Osteoblast (primary cell): ENCODE results near the gene BSND. TPM values are rescaled to one million over a fixed set of nuclear protein-coding genes. Genes with fewer than 3 reads are reported as not detected.

ENCODE experiments used
- DNase-seq: peaks from one replicate; pipeline ENCODE4 v3.0.0; 2011; ENCODE audit warnings: low spot score, mixed read lengths; ENCODE audit not compliant: insufficient read length; ENCODE audit errors: missing footprints
- H2AFZ ChIP-seq: 2 replicates; pipeline ENCODE4 v1.6.0; 2011; ENCODE audit warnings: mild to moderate bottlenecking, low read length
- H3K27ac ChIP-seq: 2 replicates; pipeline ENCODE4 v1.5.1; 2011; ENCODE audit warnings: mild to moderate bottlenecking, low read depth, low read length, moderate library complexity
- H3K27me3 ChIP-seq: 2 replicates; pipeline ENCODE4 v1.6.0; 2012; ENCODE audit warnings: mild to moderate bottlenecking, control low read depth, inconsistent platforms, low read length, moderate library complexity; ENCODE audit not compliant: insufficient read depth
- H3K36me3 ChIP-seq: 2 replicates; pipeline ENCODE4 v1.5.1; 2011; ENCODE audit warnings: mild to moderate bottlenecking, low read length, control low read depth, moderate library complexity; ENCODE audit not compliant: insufficient read depth
- H3K4me1 ChIP-seq: 2 replicates; pipeline ENCODE4 v1.5.1; 2011; ENCODE audit warnings: mild to moderate bottlenecking, low read length, control low read depth, moderate library complexity; ENCODE audit not compliant: insufficient read depth
- H3K4me2 ChIP-seq: 2 replicates; pipeline ENCODE4 v1.6.0; 2011; ENCODE audit warnings: mild to moderate bottlenecking, low read length; ENCODE audit not compliant: insufficient read depth
- H3K4me3 ChIP-seq: fragments of 200-600 bp; sonication (generic); 3 replicates; pipeline ENCODE4 v1.5.1; 2012; ENCODE audit warnings: mild to moderate bottlenecking, low read length, inconsistent platforms; ENCODE audit not compliant: insufficient read depth
- H3K79me2 ChIP-seq: 2 replicates; pipeline ENCODE4 v1.6.0; 2012; ENCODE audit warnings: mild to moderate bottlenecking, low read length, control low read depth, inconsistent platforms; ENCODE audit not compliant: insufficient read depth
- H3K9me3 ChIP-seq: 2 replicates; pipeline ENCODE4 v1.5.1; 2011; ENCODE audit warnings: low read depth, low read length, control low read depth
- H4K20me1 ChIP-seq: 2 replicates; pipeline ENCODE4 v1.6.0; 2012; ENCODE audit warnings: mild to moderate bottlenecking, low read length, control low read depth; ENCODE audit not compliant: insufficient read depth
- total RNA-seq: library from RNA; depleted of rRNA; stranded (reverse); fragments of >200 nt; gene quantifications from 2 replicates; pipeline ENCODE4 v1.2.3, GENCODE V29; 2012
- TF ChIP-seq, protein P1 (sequence below): IDR thresholded peaks from 2 replicates; pipeline ENCODE4 v1.5.1; 2011; ENCODE audit warnings: mild to moderate bottlenecking, low read depth, low read length, moderate library complexity; ENCODE audit errors: extremely low read depth

The BSND gene
- total RNA-seq, 1 donor: not detected

DNA sequence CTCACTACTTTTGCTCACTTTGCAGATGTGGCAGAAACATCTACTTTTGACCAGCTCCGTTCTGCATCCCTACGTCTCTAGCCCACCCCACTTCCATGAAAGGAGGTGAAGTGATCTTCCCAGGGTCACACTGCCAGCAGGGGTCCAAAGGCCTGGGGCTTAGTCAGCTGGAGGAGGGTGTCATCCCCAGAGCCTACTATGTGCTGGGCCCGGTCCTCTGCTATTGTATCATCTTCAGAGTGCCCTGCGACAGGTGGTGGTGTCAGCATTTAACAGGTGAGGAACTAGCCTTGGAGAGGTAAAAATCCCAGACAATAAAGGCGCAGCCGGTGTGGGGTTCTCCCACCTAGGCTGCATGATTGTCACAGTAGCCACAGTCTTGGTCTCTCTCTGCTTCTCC lies 5.6 kb upstream of the BSND start:
- Histone ChIP-seq H3K36me3 (no peaks in the 10 kb centered on the region), H3K4me2 (no peak overlapping the region), H3K4me1 (no peaks in the 10 kb centered on the region), H3K27me3 (peaks cover 28% of the 10 kb centered on the region), H2AFZ (no peak overlapping the region), H3K27ac (no peak overlapping the region), H4K20me1 (no peaks in the 10 kb centered on the region), H3K9me3 (no peaks in the 10 kb centered on the region), H3K79me2 (no peaks in the 10 kb centered on the region), H3K4me3 (no peak overlapping the region)
- no peak for DNase-seq
- TF ChIP-seq, protein P1, sequence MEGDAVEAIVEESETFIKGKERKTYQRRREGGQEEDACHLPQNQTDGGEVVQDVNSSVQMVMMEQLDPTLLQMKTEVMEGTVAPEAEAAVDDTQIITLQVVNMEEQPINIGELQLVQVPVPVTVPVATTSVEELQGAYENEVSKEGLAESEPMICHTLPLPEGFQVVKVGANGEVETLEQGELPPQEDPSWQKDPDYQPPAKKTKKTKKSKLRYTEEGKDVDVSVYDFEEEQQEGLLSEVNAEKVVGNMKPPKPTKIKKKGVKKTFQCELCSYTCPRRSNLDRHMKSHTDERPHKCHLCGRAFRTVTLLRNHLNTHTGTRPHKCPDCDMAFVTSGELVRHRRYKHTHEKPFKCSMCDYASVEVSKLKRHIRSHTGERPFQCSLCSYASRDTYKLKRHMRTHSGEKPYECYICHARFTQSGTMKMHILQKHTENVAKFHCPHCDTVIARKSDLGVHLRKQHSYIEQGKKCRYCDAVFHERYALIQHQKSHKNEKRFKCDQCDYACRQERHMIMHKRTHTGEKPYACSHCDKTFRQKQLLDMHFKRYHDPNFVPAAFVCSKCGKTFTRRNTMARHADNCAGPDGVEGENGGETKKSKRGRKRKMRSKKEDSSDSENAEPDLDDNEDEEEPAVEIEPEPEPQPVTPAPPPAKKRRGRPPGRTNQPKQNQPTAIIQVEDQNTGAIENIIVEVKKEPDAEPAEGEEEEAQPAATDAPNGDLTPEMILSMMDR: no peak

DNA sequence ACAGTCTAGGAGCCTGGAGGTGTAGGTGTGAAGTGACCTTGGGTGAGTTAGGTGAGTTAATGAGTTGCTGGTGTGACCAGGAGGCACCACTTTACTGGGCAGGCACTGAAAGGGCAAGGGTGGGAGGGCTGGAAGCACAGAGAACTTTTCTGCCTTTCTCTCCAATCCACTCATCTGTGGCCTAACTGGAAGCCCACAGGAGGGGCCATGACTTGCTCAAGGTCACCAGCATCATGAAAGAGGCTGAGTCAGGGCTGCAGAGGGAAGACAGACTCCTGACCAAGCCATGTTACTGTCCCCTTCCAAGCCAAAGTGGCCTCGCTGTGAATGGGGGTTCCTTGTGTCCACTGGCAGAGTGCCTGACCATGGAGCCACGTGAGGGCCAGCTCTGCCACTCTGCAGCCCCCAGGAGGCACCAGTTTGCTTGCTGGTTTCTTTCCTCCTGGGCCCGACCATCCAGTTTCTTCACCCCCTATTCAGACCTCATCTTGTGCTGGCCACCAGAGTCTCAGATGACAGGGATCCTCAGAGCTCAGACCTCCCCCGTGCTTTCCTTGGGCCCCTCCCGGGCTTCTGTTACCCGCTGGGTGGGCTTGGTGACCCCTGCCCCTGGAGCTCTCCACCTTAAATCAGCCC lies 4.3 kb upstream of the BSND start:
- H3K27me3 ChIP-seq: peaks cover 30% of the 10 kb centered on the region
- H4K20me1 ChIP-seq: no peaks in the 10 kb centered on the region
- H3K4me1 ChIP-seq: no peaks in the 10 kb centered on the region
- H3K4me3 ChIP-seq: no peak overlapping the region
- H3K27ac ChIP-seq: no peak overlapping the region
- no peaks in the 10 kb centered on the region for H3K36me3 ChIP-seq
- no peak overlapping the region for H3K4me2 ChIP-seq
- H3K9me3 ChIP-seq: no peaks in the 10 kb centered on the region
- H3K79me2 ChIP-seq: no peaks in the 10 kb centered on the region
- TF ChIP-seq, protein P1: no peak
- H2AFZ ChIP-seq: no peak overlapping the region
- no peak for DNase-seq

DNA sequence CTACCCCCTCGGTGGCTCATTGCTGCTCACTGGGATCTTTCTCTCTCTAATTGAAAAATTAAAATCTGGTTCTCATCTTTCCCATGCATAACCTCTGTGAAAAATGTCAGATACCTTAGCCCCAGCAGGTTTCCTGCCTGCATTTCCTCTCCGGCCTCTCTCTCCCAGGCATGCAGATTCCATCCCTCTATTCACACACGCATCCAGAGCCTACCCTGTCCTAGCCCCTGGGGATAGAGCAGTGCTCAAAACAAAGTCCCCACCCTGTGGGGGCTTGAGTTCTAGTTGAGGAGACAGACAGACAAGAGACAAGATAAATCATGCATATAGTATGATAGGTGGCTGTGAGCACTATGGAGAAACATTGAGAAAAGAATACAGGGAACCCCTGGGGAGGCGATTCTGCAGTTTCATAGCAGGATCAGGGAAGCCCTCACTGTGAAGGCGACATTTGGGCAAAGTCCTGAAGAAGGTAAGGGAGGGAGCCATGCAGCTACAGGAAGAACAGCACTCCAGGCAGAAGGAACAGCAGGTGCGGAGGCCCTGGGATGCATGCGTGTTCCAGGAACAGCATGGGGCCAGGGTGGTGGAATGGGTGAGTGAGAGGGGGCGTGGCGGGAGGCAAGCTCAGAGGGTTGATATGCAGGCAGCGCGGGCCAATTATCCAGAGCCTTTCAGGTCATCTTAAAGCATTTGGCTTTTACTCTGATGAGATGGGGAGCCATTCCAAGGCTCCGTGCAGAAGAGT lies 3.5 kb upstream of the BSND start:
- H3K4me1 ChIP-seq: no peaks in the 10 kb centered on the region
- H3K4me2 ChIP-seq: no peak overlapping the region
- DNase-seq: peak; percentile 65
- H3K4me3 ChIP-seq: no peak overlapping the region
- no peaks in the 10 kb centered on the region for H4K20me1 ChIP-seq
- no peaks in the 10 kb centered on the region for H3K79me2 ChIP-seq
- TF ChIP-seq, protein P1: no peak
- peaks cover 30% of the 10 kb centered on the region for H3K27me3 ChIP-seq
- H3K27ac ChIP-seq: no peak overlapping the region
- no peaks in the 10 kb centered on the region for H3K9me3 ChIP-seq
- H3K36me3 ChIP-seq: no peaks in the 10 kb centered on the region
- no peak overlapping the region for H2AFZ ChIP-seq

DNA sequence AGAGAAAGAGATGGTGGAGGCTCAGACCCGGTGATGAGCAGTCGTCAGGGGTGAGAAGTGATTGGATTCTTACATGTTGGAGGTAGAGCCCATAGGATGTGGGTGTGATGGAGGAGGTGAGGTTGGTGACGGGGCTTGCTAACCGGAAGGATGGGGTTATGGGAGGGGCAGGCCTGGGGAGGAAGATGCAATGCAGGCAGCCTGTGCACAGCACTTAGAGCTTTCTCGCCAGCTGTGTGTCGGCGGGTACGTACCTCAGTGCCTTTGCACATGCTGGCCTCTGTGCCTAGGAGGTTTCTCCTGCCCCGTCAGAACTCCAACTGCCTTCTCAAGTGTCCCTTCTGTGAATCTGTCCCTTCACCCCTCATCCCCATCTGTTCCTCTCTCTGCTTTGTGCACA lies 2.9 kb upstream of the BSND start:
- no peak overlapping the region for H3K27ac ChIP-seq
- no peaks in the 10 kb centered on the region for H3K4me1 ChIP-seq
- TF ChIP-seq, protein P1: no peak
- H3K27me3 ChIP-seq: peaks cover 30% of the 10 kb centered on the region
- H3K36me3 ChIP-seq: no peaks in the 10 kb centered on the region
- H3K4me2 ChIP-seq: no peak overlapping the region
- H3K79me2 ChIP-seq: no peaks in the 10 kb centered on the region
- no peak overlapping the region for H2AFZ ChIP-seq
- H3K4me3 ChIP-seq: no peak overlapping the region
- H4K20me1 ChIP-seq: no peaks in the 10 kb centered on the region
- H3K9me3 ChIP-seq: no peaks in the 10 kb centered on the region
- DNase-seq: no peak
